Measurements from ENCODE around the gene SLC20A1.
"Not testable (repeated sequence)": the region's sequence is repeated elsewhere in the genome, so short reads cannot be mapped to it uniquely, and the experiment has no call there.

Gene SLC20A1

GRCh38 chr2:112648081-112648480 is 2.3 kb downstream of the SLC20A1 start:
- no peak for DNase-seq

GRCh38 chr2:112656679-112657078 is 10.9 kb downstream of the SLC20A1 start:
- DNase-seq, result no peak

GRCh38 chr2:112658301-112658700 is 12.6 kb downstream of the SLC20A1 start:
- no peak for DNase-seq

- no peak for DNase-seq
Observed at GRCh38 chr2:112658839-112659667, 13.3 kb downstream of the SLC20A1 start.

- no peak for DNase-seq
Observed at GRCh38 chr2:112660138-112660537, 14.4 kb downstream of the SLC20A1 start.

- no peak for DNase-seq
Observed at GRCh38 chr2:112661656-112662305, 16.0 kb downstream of the SLC20A1 start.

- no peak for DNase-seq
Observed at GRCh38 chr2:112662704-112663103, 17.0 kb downstream of the SLC20A1 start.

- no peak for DNase-seq
Observed at GRCh38 chr2:112664689-112665088, 18.9 kb downstream of the SLC20A1 start.

GRCh38 chr2:112665113-112665780 is 19.5 kb downstream of the SLC20A1 start:
- DNase-seq, result no peak

GRCh38 chr2:112666761-112667122 is 21.0 kb downstream of the SLC20A1 start:
- DNase-seq, result no peak

GRCh38 chr2:112667540-112667939 is 21.8 kb downstream of the SLC20A1 start:
- not testable (repeated sequence) for DNase-seq

- DNase-seq, result no peak
Observed at GRCh38 chr2:112669667-112670066, 23.9 kb downstream of the SLC20A1 start.

- no peak for DNase-seq
Observed at GRCh38 chr2:112670252-112671022, 24.7 kb downstream of the SLC20A1 start.

GRCh38 chr2:112671801-112672200 is 26.1 kb downstream of the SLC20A1 start:
- no peak for DNase-seq

- DNase-seq, result no peak
Observed at GRCh38 chr2:112673008-112673407, 27.3 kb downstream of the SLC20A1 start.

GRCh38 chr2:112674229-112674628 is 28.5 kb downstream of the SLC20A1 start:
- no peak for DNase-seq

- DNase-seq, result no peak
Observed at GRCh38 chr2:112679484-112679883, 33.7 kb downstream of the SLC20A1 start.

- no peak for DNase-seq
Observed at GRCh38 chr2:112680666-112681101, 34.9 kb downstream of the SLC20A1 start.

GRCh38 chr2:112682101-112682500 is 36.4 kb downstream of the SLC20A1 start:
- no peak for DNase-seq

GRCh38 chr2:112683550-112684414 is 38.0 kb downstream of the SLC20A1 start:
- DNase-seq, result no peak

- DNase-seq, result no peak
Observed at GRCh38 chr2:112684415-112684775, 38.7 kb downstream of the SLC20A1 start.

GRCh38 chr2:112685271-112685884 is 39.6 kb downstream of the SLC20A1 start:
- no peak for DNase-seq

Measured in NCI-H510A (cell line).